HCEC 1CT (cell line): ENCODE measurements around the gene HOXD10.
A peak's percentile ranks its signal among the peaks of the same experiment; 100 is the strongest.

Experiments
- DNase-seq: peaks from one replicate; pipeline ENCODE4 v3.0.0-alpha.2; 2017

HOXD10 gene

GRCh38 chr2:176152350-176153181, 36.0 kb downstream of the HOXD10 start:
- no peak for DNase-seq

- no peak for DNase-seq
These were observed 38.1 kb downstream of the HOXD10 start for GRCh38 chr2:176154576-176155252.

- DNase-seq: no peak
These were observed 38.9 kb downstream of the HOXD10 start for GRCh38 chr2:176155356-176156044.

GRCh38 chr2:176156301-176156806, 39.8 kb downstream of the HOXD10 start:
- no peak for DNase-seq

- no peak for DNase-seq
These were observed 40.4 kb downstream of the HOXD10 start, which contains the start of gene HOXD3 for GRCh38 chr2:176156807-176157498. HOXD3 (plus strand) TSS chr2:176157307; CDS start chr2:176169115, 11,808 bp downstream.

GRCh38 chr2:176157499-176158185, 41.1 kb downstream of the HOXD10 start:
- no peak for DNase-seq

GRCh38 chr2:176158186-176158591, 41.6 kb downstream of the HOXD10 start:
- no peak for DNase-seq

GRCh38 chr2:176158855-176159662, 42.5 kb downstream of the HOXD10 start:
- DNase-seq: no peak

GRCh38 chr2:176159663-176160250, 43.2 kb downstream of the HOXD10 start:
- DNase-seq: no peak

- DNase-seq: no peak
These were observed 43.8 kb downstream of the HOXD10 start for GRCh38 chr2:176160251-176160985.

- DNase-seq: no peak
These were observed 44.6 kb downstream of the HOXD10 start for GRCh38 chr2:176160986-176161824.

GRCh38 chr2:176161825-176162626, 45.4 kb downstream of the HOXD10 start:
- DNase-seq: peak; percentile 54

- DNase-seq: no peak
These were observed 46.5 kb downstream of the HOXD10 start for GRCh38 chr2:176162911-176163671.

GRCh38 chr2:176163672-176164056, 47.1 kb downstream of the HOXD10 start:
- DNase-seq: no peak

GRCh38 chr2:176164201-176164600, 47.6 kb downstream of the HOXD10 start:
- no peak for DNase-seq

GRCh38 chr2:176164611-176165369, 48.2 kb downstream of the HOXD10 start:
- DNase-seq: no peak
